ENCODE results near the gene TMEM161B.
"Not testable (repeated sequence)": the region's sequence is repeated elsewhere in the genome, so short reads cannot be mapped to it uniquely, and the experiment has no call there.

Gene TMEM161B

DNA sequence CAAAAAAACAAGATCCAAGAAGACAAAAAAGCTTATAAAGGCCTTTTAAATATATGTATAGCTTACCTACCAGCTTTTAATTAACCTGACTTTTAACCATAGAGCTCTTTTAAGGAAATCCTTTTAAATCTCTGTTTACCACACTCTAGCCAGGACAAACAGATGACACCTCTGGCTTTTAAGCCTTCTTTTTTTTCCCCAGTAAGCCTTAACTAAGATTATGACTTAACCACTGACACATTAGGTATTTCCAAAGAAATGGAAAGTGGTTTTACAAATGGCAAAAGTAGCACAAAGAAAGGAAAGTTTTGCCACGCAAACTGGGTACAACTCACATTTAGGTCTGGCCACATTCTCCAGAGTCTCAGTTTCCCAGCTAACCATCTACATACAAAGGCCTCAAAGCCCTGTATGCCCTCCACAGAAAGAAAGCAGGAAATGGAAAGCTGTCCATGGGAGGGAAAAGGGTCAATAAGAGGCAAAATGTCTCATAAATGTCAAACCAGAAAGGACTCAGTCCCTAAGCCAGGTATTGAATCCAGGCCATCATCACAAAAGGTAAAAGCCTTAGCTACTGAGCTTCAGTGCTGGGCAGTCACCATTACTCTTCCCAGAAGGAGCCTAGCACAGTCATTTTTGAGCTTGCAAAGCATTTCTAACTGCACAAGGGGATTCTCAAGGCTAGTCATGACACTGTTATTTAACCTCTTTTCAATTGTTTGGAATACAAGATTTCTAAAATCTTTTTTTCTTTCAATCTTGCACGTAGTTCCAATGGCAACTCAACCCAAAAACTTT lies 19.7 kb downstream of the TMEM161B start:
- DNase-seq (ENCODE audit: low read depth in 2 of 2), result no peak

DNA sequence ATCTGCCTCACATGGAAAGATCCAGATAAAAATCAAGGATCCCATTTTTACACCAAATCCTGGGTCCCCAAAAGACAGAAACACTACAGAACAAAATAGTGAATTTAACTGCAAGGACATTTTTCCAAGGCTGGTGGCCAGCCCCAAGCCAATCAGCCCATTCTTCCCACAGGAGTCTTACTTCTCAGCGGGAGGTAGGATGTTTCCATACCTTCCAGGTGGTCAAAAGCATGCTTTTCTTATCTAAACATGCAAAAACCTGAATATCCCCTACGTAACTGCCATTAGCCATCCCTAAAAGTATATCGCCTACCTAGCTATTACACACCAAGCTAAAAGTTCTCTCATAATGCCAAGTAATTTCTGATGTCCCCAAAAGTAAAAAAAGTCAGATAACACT lies 20.6 kb downstream of the TMEM161B start:
- DNase-seq (ENCODE audit: low read depth in 2 of 2), result no peak

DNA sequence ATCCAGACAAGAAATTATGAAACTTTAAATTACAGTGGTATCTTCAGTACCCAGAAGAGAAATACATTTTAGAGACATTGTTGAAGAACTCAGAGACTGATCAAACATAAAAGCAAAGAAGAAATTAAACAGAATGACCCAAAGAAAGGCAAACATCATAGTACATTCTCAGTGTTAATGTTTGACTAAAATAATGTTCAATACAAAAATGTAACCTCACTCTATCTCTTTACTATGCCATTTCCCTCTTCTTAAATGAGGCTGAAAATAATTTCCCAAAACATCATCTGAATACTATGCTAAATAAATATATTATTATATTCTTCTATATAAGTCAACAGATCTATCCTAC lies 22.8 kb downstream of the TMEM161B start:
- DNase-seq (ENCODE audit: low read depth in 2 of 2), result no peak

DNA sequence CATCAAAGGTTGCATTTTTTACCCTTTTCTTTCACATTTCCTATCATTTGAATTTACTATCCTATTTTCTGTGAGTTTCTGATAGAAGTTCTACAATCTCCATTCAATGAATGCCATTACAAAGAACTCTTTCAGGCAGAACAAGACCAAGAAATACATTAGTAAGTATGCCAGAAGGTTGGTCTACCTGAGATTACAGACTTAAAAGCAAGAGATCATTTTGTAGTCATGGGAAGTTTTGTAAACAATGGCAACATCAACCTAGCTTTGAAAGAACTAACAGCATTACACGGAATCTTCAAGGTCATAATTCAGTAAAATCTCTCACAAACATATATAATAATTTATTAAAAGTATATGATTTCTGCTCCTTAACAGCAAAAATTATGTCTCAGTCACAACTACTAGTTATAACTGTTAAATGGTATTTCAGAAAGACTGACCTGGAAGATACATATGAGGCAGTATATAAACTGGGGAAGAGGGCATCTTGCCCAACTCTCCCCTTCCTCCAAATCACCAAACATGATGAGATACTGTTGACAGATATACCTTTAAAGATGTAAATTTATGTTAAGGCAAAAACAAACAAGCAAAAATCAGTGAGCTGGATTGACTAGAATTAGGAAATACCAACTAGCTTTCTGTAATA lies 23.3 kb downstream of the TMEM161B start:
- DNase-seq (ENCODE audit: low read depth in 2 of 2), result no peak

DNA sequence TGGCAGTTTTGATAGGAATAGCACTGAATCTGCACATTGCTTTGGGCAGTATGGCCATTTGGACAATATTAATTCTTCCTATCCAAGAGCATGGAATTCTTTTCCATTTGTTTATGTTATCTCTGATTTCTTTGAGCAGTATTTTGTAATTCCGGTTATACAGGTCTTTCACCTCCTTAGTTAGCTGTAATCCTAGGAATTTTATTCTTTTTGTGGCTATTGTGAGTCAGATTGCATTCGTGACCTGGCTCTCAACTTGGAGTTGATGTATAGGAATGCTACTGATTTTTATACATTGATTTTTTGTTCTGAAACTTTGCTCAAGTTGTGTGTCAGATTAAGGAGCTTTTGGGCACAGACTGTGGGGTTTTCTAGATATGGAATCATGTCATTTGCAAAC lies 24.0 kb downstream of the TMEM161B start:
- DNase-seq (ENCODE audit: low read depth in 2 of 2), result no peak

DNA sequence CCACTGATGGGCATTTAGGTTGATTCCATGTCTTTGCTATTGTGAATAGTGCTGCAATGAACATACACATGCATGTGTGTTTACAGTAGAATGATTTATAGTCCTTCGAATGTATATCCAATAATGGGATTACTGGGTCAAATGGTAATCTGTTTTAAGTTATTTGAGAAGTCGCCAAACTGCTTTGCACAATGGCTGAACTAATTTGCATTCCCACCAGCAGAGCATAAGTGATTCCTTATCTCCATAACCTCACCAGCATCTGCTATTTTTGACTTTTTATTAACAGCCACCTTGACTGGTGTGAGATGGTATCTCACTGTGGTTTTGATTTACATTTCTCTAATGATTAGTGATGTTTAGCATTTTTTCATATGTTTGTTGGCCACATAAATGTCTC lies 25.2 kb downstream of the TMEM161B start:
- not testable (repeated sequence) for DNase-seq (ENCODE audit: low read depth in 2 of 2)

DNA sequence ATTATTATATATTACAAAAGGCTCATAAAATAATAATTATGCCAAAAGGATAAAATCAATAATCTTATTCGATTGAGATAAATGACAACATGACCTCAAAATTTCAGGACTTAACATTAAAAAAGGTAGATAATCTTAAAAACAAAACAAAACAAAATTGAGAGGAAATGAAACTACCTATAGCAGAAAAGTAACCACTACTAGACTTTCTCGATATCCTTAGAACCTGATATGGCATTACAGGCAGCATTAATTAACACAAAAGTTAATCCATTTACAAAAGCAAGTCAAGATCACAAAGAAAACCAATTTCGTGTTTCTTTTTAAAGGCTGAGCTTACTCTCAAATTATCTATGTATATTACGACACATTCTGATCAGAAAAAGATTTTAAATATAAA lies 29.9 kb downstream of the TMEM161B start:
- no peak for DNase-seq (ENCODE audit: low read depth in 2 of 2)

DNA sequence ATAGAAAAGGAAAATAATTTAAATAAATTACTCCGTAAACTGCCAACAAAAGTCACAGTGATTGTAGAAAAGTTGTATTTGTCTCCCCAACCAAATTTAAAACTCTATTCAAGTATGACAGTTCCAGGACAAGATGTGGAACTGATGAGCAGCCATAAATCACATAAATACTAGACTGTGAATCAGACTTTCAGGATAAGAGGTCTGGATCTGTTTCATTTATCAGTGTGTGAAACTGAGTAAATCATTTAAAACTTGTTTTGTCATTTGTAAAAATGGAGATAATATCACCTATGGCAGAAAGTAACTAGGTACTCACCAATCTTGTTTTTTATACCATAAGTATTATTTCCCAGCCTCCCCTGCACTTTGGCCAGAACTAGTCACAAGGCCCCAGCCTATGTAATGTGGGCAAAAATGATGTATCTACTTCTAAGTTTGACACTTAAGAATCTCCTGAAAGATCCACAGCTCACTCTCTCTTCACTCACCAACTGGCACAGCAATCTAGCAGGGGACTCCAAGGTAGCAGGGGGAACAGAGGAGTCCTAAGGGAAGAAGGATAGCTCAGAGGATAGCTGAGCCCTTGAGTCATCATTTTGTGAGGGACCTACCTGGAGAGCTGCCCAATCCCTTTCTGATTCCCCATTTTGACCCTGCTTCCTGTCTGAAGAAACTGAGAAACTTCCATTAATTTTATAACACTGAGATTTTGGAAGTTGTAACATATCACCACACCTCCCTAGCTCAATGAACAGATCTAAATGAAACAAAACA lies 31.6 kb downstream of the TMEM161B start:
- DNase-seq (ENCODE audit: low read depth in 2 of 2), result no peak

DNA sequence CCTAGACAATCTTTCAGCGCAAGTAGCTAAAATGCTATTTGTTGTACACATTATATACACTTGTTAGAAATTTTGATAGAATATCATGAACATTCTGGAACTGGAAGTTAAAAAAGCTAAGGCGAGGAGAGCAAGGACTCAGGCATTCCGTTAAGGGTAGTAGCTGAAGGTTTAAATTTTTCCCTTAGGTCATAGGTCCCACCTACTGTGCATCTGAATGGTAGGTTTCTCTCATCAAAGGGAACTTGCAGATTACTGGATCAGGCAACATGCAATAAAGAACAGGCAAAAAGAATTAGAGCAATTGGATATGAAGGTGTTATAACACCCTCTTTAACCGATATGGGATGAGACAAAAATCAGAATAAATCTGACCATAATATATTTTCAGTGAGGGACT lies 32.8 kb downstream of the TMEM161B start:
- DNase-seq (ENCODE audit: low read depth in 2 of 2), result no peak

DNA sequence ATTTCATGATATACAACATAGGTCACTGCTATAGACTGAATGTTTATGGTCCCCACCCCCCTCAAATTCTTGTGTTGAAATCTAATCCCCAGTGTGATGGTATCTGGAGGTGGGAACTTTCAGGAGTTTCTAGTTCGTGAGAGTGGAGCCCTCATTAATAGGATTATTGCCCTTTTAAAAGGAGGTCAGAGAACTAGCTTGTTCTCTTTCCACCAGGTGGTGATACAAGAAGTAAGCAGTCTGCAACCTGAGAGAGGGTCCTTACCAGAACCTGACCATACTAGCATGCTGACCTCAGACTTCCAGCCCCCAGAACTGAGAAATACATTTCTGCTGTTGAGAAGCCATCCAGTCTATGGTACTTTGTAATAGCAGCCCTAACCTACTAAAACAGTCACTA lies 33.3 kb downstream of the TMEM161B start:
- no peak for DNase-seq (ENCODE audit: low read depth in 2 of 2)

DNA sequence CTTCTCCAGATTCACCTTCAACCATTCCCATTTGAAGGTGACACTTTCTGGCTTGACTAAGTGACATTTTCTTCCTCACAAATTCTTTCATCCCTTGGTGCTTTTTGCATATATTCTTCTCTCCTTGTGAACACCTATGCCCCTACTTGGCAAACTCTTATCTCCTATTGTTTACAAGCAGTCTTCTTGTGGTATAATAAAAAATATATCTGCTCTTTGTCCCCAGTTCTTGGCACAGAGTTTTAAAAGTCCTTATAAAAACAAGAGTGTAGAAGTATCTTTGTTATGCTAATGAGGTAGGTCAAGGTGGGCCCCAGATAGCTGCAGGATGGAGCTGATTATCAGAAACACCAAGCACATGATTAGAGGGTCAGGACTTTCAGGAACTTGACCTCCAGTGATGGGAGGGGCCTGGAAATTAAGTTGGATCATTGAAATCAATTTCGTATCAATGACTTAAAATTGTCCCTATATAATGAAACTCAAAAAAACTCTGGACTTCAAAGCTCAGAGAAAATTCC lies 38.0 kb downstream of the TMEM161B start:
- DNase-seq (ENCODE audit: low read depth in 2 of 2), result no peak

DNA sequence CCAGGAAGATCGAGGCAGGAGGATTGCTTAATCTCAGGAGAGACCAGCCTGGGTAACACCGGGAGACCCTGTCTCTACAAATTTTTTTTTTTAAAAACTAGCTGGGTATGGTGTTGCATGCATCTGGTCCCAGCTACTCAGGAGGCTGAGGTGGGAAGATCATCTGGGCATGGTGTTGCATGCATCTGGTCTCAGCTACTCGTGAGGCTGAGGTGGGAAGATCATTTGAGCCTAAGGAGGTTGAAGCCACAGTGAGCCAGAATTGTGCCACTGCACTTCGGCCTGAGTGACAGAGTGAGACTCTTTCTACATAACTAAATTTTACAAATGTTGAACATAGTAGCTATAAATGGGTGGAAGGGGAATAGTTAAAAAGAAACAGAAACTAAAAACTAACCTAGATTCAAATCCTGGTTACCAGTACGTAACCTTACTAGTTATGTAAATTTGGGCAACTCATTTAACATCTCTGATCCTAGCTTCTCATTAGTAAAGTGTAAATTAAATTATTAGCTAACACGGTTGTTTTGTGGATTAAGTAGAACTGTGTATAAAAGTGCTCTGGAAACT lies 41.7 kb downstream of the TMEM161B start:
- no peak for DNase-seq (ENCODE audit: low read depth in 2 of 2)

DNA sequence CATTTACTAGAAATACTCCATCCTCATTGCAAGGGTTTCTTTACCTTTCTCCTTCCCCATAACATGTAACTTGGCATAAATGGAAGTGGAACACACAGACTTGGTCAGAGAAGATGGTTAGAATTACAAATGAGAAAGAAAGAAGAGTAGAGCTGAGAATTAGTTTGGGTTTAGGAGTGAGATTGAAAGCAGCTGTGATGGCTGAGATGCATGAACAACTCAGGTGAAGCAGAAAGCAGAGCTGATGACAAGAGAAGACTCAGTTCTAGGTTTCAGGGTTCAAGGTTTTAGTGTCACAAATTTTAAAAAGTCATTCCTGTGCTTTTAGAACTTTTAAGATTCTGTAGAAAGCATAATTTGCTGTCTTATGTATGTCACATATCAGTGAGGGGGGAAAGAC lies 54.0 kb downstream of the TMEM161B start:
- DNase-seq (ENCODE audit: low read depth in 2 of 2), result no peak

DNA sequence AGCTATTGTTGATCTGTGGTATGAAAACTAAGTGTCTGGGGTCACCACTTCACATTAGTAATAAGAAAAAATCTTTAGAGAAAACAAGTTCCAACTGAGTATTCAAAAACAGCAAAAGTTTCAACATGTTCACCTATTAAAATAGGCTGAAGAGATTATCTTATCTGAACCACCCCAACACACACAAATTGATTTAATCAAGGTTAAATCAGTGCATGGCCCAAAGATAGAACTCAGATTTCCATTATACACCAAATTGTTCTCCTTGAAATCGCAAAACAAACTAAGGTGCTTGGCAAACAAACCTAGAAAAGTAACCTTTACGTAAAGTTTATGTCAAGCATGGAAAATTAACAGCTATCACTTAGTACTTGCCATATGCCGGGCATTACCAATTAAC lies 61.1 kb downstream of the TMEM161B start:
- DNase-seq (ENCODE audit: low read depth in 2 of 2), result no peak

DNA sequence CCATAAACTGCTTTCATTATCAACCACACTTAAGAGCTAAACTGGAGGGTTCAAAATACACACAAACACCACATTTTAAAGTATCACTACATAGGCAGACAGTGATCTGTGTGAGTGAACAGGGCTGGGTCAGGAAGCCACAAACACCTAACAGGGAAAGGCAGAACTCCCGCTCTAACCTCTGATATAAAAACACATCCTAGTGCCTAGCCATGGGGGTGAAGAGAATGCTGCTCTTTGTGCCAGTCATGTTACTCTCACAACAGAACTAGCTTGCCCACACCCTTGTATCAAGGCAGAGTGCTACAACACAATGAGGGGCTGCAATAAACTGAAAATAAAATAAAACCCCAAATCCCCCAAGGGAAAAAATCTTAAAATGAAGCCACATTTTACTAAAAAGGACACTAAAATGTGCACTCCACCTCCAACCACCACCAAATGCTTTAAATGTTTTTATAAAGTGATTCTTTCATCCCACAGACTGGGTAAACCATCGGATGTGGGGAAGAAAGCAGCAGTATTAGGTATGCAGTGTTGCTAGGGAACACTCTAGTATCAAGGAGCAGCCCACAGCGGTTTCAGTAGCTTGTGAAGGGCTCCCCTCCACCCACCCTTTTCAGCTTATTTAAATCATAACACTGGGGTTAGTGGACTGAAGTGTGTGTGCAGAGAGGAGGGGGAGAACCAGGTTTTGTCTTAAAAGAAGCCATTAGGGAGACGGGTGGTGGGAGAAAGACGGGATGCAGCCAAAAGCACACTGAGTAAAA lies 64.5 kb downstream of the TMEM161B start:
- DNase-seq (ENCODE audit: low read depth in 2 of 2), result peak; percentile 28 to 36

DNA sequence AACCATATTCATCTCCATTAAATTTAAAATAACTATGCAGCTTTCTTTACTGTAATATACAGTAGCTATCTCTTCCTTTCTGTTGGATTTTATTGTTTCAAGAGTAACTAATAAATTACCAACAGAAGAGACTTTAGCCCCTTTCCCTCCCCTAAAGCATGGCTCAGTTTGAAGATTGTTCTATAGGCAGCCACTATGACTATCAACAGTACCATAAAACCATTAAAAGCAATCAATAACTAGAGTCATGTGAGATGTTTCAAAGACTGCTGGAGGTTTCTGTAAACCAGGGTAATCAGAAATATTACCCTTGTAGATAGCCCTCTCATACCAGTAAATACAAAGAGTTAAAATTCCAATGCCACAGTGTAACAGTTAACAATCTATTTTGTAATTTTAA lies 73.0 kb downstream of the TMEM161B start:
- DNase-seq (ENCODE audit: low read depth in 2 of 2), result no peak

DNA sequence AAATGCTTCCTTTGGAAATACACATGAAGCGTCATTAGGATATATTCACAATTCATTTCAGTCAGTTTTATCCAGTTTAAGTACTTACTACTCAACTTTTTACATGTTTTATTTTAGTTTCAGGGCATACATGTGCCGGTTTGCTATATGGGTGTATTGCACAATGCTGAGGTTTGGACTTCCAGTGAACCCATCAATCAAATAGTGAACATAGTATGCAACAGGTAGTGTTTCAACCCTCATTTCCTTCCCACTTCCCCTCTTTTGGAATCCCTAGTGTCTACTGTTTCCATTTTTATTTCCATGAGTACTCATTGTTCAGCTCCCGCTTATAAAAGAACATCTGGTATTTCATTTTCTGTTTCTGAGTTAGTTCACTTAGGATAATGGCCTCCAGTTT lies 74.7 kb downstream of the TMEM161B start:
- DNase-seq (ENCODE audit: low read depth in 2 of 2), result no peak

DNA sequence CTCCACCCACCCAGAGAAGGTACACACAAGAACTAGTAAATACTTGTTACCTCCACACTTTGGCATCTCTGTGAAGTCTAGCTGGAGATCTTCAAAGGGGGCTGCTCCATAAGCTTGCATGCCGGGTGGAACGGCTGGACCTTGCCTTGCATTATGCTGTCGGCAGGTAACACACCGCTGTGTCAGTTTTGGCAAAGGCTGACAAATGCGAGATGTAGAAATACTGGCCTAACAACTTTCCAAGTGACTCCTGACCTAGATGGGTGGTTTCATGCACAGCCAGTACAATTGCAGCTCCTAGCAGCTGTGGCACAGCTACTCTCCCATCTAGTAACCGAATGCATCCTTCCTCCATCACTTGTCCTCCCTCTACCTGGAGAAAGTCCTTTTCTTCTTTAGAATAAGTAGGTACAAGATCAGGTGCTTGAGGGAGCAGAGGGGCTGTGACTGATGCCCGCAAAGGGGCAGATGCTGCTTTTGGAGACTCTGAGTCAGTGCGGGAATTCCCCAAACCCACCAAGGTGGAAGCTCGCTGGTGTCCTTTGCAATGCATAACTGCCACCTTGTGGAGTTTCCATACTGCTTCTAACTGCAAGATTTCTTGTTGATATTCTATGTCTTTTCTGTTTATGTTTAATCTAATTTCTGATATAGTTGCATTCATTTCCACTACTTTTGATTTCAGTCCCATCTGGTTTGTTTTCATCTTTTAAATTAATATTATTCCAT lies 78.4 kb downstream of the TMEM161B start:
- DNase-seq (ENCODE audit: low read depth in 2 of 2), result peak; percentile 19 to 23

DNA sequence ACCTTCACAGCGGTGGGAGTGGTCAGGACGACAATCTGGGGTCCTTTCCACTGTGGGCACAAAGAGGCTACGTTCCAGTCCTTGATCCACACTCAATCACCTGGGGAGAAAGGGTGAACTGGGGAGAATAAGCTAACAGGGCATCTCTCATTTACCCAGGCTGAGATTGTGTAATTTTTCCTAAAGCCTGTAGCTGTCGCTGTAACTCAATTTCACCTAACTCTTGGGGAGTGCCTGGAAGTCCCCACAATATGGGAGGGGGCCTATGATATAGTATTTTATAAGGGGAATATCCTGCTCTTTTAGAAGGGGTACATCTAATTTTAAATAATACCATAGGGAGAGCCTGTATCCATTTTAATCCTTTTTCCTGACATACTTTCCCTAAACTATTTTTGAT lies 79.2 kb downstream of the TMEM161B start:
- not testable (repeated sequence) for DNase-seq (ENCODE audit: low read depth in 2 of 2)

DNA sequence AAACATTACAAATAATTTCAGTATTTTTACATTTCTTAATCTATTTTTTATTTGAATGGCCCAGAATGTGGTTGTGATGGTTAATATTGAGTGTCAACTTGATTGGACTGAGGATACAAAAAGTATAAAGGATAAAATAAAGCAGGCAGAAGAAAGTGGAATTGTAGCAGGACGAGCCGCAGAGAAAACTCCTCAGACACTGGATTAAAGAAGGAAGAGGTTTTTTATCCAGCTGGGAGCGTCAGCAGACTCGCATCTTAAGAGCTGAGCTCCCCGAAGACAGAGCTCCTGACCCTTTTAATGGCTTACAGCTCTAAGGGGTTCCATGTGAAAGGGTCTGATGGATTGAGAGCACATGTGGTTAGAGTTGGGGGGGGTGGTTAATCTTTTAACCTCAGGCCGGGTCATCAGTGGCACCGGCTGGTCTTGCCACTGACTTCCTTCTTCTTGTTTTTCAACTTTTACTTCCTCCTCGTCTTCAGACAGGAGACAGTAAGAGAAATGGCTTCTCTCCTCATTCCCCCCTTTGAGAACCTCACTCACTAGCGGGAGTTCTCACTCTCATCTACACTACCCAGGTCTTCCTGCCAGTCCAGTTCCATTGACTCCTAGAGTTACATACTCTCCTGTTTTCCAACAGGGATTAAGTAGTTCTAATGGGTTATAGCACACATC lies 80.0 kb downstream of the TMEM161B start:
- DNase-seq (ENCODE audit: low read depth in 2 of 2), result no peak
